ENCODE measurements around the gene BICD2.

BICD2 gene

DNA sequence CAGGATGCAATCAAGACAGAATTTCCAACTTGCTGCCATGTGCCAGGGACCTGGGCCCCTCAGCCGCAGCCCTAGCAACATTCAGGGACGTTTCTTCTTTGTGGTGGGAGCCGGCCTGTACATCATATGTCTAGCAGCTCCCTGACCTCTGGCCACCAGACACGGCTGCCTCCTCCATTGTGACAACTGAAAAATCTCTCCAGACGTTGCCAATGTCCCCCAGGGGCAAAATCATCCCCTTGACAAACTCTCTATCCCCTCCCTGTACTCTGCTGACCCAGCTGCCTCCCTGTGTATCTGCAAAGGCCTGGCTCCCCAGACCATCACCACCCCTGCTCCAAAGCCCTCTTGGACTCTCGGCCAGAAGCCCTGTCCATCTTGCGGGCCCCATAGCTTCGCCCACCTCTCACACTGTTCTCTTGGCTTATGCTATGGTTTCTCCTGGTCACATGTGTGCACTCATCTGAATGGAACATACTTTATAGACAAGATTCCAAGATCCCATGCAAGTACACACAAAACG is 40.8 kb downstream of the BICD2 start:
- Histone ChIP-seq H3K4me1 (ENCODE audit: low read depth, poor library complexity, severe bottlenecking) (no peaks in the 10 kb centered on the region), H3K27ac (no peak overlapping the region), H3K9ac (no peak overlapping the region), H3K4me2 (no peak overlapping the region), H3K4me3 (IDR thresholded peaks at IDR 0.05; ENCODE audit: insufficient read depth, low read depth, low read length) (no peak overlapping the region), H3K36me3 (ENCODE audit: insufficient read depth) (0 out of 2 replicates have a peak, but pooled peaks cover 10% of the 10 kb centered on the region), H3K27me3 (ENCODE audit: insufficient read depth, low read depth) (no peaks in the 10 kb centered on the region), H3K79me2 (ENCODE audit: insufficient read depth, low read depth) (peaks cover 22% of the 10 kb centered on the region; the same call in 1 of the 2 replicates), H4K20me1 (ENCODE audit: insufficient read depth) (no peaks in the 10 kb centered on the region), H2AFZ (ENCODE audit: low read depth) (no peak overlapping the region)
- TF ChIP-seq, protein P1, sequence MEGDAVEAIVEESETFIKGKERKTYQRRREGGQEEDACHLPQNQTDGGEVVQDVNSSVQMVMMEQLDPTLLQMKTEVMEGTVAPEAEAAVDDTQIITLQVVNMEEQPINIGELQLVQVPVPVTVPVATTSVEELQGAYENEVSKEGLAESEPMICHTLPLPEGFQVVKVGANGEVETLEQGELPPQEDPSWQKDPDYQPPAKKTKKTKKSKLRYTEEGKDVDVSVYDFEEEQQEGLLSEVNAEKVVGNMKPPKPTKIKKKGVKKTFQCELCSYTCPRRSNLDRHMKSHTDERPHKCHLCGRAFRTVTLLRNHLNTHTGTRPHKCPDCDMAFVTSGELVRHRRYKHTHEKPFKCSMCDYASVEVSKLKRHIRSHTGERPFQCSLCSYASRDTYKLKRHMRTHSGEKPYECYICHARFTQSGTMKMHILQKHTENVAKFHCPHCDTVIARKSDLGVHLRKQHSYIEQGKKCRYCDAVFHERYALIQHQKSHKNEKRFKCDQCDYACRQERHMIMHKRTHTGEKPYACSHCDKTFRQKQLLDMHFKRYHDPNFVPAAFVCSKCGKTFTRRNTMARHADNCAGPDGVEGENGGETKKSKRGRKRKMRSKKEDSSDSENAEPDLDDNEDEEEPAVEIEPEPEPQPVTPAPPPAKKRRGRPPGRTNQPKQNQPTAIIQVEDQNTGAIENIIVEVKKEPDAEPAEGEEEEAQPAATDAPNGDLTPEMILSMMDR (conservative IDR thresholded peaks at IDR 0.05; ENCODE audit: low read depth, low read length) = no peak

DNA sequence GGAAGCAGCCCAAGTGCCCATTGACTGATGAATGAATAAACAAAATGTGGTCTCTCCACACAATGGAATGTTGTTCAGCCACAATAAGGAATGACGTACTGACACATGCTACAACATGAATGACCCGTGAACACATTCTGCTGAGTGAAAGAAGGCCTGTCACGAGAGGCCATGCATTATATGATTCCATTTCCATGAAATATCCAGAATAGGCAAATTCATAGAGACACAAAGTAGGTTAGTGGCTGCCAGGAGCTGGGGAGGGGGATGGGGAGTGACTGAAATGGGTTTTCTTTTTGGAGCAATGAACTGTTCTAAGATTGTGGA is 41.4 kb downstream of the BICD2 start:
- Histone ChIP-seq H3K4me2 (no peak overlapping the region), H3K27me3 (ENCODE audit: insufficient read depth, low read depth) (no peaks in the 10 kb centered on the region), H3K4me3 (IDR thresholded peaks at IDR 0.05; ENCODE audit: insufficient read depth, low read depth, low read length) (no peak overlapping the region), H3K27ac (no peak overlapping the region), H4K20me1 (ENCODE audit: insufficient read depth) (no peaks in the 10 kb centered on the region), H3K4me1 (ENCODE audit: low read depth, poor library complexity, severe bottlenecking) (no peaks in the 10 kb centered on the region), H3K9ac (no peak overlapping the region), H2AFZ (ENCODE audit: low read depth) (no peak overlapping the region), H3K36me3 (ENCODE audit: insufficient read depth) (0 out of 2 replicates have a peak, but pooled peaks cover 10% of the 10 kb centered on the region), H3K79me2 (ENCODE audit: insufficient read depth, low read depth) (peaks cover 22% of the 10 kb centered on the region; the same call in 1 of the 2 replicates)
- TF ChIP-seq, protein P1 (conservative IDR thresholded peaks at IDR 0.05; ENCODE audit: low read depth, low read length) = no peak

DNA sequence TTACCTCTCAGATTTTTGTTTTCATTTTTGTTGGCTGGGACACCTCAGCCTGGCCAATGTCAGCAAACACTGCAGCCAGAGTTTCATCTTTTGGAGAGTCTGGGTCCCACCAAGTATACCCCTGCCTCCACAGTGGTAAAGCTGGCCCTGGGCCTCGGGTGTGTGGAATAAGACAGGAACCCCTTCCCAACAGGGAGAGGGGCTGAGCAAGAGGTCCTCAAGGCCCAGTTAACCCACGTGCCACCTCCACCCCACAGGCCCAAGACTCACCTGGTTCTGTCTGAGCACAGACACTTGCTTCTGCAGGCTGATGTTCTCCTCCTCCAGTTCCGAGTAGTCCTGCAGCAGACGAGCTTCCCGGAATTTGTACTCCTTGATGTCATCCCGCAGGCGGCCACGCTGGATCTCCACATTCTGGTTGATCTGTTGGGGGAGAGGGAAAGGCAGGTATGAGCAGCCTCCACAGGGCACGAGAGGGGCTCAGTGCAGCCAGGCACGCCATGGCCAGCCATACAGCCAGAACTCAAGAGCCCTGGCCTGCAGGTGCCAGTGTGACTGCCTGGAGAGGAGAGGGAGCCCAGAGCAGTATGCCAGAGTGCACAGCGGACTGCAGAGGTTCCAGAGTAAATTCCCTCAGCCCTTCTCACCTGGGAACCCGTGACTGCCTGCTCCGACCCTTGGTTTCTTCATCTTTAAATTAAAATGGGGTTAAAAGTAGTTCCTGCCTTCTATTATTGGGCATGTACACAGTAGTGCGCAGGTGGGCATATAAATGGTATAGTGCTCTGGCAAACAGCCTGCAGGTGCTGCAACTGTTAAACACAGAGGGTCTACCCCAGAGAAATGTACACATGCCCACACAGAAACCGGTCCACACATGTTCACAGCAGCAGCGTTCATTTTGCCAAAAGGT is 42.0 kb downstream of the BICD2 start:
- Histone ChIP-seq H3K36me3 (ENCODE audit: insufficient read depth) (0 out of 2 replicates have a peak, but pooled peaks cover 10% of the 10 kb centered on the region), H3K27ac (no peak overlapping the region), H2AFZ (ENCODE audit: low read depth) (no peak overlapping the region), H3K4me3 (IDR thresholded peaks at IDR 0.05; ENCODE audit: insufficient read depth, low read depth, low read length) (no peak overlapping the region), H3K27me3 (ENCODE audit: insufficient read depth, low read depth) (no peaks in the 10 kb centered on the region), H3K9ac (no peak overlapping the region), H3K79me2 (ENCODE audit: insufficient read depth, low read depth) (peaks cover 21% of the 10 kb centered on the region; the same call in 1 of the 2 replicates), H4K20me1 (ENCODE audit: insufficient read depth) (no peaks in the 10 kb centered on the region), H3K4me1 (ENCODE audit: low read depth, poor library complexity, severe bottlenecking) (peaks cover under 1% of the 10 kb centered on the region), H3K4me2 (no peak overlapping the region)
- TF ChIP-seq, protein P1 (conservative IDR thresholded peaks at IDR 0.05; ENCODE audit: low read depth, low read length) = no peak

DNA sequence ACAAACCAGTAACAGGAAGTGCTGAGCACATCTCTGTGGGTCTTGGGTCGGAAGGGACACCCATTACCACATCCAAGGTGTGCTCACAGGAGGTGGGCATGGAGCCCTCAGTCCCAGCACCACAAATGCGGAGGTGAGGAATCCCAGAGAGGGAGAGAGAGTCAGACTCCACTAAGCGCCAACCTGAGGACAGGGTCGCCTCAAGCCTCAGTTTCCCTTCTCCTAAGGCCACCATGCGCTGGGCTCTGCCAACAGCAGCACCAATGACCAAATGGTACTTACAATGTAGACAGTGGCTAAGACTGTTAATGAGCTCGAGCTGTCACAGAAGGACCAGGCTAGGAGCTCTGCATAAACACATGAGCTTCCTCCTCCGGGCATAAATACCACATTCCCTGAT is 43.1 kb downstream of the BICD2 start:
- H3K36me3 ChIP-seq (ENCODE audit: insufficient read depth) = 0 out of 2 replicates have a peak, but pooled peaks cover 10% of the 10 kb centered on the region
- no peak overlapping the region for H3K9ac ChIP-seq
- H2AFZ ChIP-seq (ENCODE audit: low read depth) = no peak overlapping the region
- no peak overlapping the region for H3K27ac ChIP-seq
- no peaks in the 10 kb centered on the region for H4K20me1 ChIP-seq (ENCODE audit: insufficient read depth)
- TF ChIP-seq, protein P1 (conservative IDR thresholded peaks at IDR 0.05; ENCODE audit: low read depth, low read length) = no peak
- H3K4me3 ChIP-seq (IDR thresholded peaks at IDR 0.05; ENCODE audit: insufficient read depth, low read depth, low read length) = no peak overlapping the region
- peaks cover 3% of the 10 kb centered on the region for H3K4me1 ChIP-seq (ENCODE audit: low read depth, poor library complexity, severe bottlenecking)
- no peak overlapping the region for H3K4me2 ChIP-seq
- peaks cover 12% of the 10 kb centered on the region; the same call in 1 of the 2 replicates for H3K79me2 ChIP-seq (ENCODE audit: insufficient read depth, low read depth)
- no peaks in the 10 kb centered on the region for H3K27me3 ChIP-seq (ENCODE audit: insufficient read depth, low read depth)
